Retinal pigment epithelial cell (primary cell): ENCODE data around the gene SNTB2.
A peak's percentile ranks its signal among the peaks of the same experiment; 100 is the strongest.

Source experiments
- DNase-seq: peaks from one replicate; pipeline ENCODE4 v3.0.0-alpha.2; 2010; ENCODE audit warnings: low read depth
- H3K4me3 ChIP-seq: 2 replicates; pipeline ENCODE4 v1.5.1; 2011; ENCODE audit warnings: mild to moderate bottlenecking, low read length, control low read depth, moderate library complexity
- TF ChIP-seq, protein P1 (sequence below): conservative IDR thresholded peaks from 2 replicates; pipeline ENCODE4 v1.5.1; 2011; ENCODE audit warnings: low read depth, low read length, control low read depth, inconsistent platforms

Gene SNTB2

DNA sequence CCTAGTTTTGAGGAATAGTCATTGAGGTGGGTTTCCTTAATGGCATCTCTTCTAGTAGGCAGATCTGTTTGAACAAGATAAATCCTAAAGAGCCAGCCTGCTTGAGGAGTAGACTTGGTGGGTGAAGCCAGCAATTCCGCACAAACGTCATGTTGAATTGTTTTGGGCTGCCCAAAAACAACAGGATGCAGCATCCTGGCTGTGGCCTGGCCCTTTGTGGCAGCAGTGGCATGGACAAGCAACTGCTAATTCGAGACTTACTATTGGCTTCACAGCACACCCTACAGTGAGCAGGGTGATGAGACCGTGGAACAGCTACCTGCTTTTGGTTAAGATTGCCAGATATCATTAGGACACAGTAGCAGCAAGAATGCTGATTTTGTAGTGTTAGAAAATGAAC lies 114.9 kb downstream of the SNTB2 start:
- TF ChIP-seq, protein P1, sequence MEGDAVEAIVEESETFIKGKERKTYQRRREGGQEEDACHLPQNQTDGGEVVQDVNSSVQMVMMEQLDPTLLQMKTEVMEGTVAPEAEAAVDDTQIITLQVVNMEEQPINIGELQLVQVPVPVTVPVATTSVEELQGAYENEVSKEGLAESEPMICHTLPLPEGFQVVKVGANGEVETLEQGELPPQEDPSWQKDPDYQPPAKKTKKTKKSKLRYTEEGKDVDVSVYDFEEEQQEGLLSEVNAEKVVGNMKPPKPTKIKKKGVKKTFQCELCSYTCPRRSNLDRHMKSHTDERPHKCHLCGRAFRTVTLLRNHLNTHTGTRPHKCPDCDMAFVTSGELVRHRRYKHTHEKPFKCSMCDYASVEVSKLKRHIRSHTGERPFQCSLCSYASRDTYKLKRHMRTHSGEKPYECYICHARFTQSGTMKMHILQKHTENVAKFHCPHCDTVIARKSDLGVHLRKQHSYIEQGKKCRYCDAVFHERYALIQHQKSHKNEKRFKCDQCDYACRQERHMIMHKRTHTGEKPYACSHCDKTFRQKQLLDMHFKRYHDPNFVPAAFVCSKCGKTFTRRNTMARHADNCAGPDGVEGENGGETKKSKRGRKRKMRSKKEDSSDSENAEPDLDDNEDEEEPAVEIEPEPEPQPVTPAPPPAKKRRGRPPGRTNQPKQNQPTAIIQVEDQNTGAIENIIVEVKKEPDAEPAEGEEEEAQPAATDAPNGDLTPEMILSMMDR, result no peak
- H3K4me3 ChIP-seq, result no peak overlapping the region
- no peak for DNase-seq

DNA sequence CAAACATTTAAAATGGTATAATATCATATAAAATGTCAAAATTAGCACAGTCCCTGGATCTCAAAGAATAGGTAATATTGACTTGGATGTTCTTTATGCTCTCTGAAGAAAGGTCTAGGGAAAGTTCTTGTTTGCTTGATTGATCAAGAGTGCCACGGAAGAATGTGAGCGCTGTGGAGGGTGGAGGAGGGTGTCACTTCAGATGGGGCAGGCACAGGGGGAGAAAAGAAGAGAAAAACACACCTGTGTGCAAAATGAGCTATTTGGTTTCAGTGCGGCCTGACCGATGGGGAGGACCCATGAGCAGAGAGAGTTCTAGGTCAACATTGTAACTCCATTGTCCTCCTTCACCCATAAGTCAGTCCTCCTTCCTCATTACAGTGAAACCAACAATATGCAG lies 115.3 kb downstream of the SNTB2 start:
- TF ChIP-seq, protein P1, result no peak
- no peak for DNase-seq
- H3K4me3 ChIP-seq, result no peak overlapping the region

DNA sequence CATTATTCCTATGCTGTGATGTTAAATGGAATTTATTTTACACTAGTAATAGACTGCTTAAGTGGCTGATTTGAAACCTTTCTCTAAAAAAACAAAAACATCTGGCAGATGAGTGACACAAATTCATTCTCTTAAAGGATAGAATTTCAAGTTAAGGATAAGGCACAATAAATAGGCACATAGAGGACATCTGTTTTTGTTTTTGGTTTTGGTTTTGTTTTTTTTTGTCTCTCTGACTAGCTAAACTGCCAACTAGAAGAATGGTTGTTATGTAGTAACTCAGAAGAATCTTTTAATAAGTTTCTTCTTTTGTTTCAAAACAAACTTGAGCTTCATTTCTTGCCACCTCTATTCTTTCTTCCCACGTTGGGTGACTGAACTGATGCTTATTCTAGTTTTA lies 119.1 kb downstream of the SNTB2 start:
- no peak for DNase-seq
- TF ChIP-seq, protein P1, result no peak
- H3K4me3 ChIP-seq, result no peak overlapping the region

DNA sequence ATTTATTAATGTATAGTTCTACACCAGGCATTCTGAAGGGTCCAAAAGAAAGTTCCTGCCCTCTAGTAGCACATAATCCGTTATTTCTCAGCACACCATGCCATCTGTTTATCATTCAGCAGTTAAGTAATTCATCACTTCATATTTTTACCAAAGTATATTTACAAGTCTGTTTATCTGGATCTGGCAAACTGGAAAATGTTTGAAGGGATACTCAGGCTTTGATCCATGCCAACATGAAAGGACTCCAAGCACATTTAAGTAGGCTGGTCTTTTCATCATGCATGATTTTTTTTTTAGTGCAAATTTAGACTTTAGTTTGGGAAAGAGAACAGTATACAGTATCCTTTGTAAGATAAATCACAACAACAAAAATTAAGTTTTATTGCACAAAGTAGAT lies 120.1 kb downstream of the SNTB2 start:
- TF ChIP-seq, protein P1, result no peak
- no peak for DNase-seq
- no peak overlapping the region for H3K4me3 ChIP-seq

DNA sequence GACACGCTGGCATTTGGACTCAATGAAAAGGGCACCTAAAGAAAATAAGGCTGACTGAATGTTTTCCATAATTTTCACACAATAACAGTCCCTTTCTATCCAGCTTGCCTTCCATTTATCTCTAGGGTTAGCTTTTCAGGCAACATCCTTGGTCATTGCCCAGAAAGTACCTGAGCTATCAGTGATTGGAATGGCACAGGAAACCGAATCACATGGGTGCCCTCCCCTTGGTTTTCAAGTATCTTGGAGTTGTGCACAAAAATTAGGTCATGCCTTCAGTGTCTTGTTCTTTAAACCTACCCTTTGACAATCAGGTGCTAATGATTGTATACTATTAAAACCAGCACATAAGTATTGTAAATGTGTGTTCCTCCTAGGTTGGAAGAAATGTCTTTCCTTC lies 120.9 kb downstream of the SNTB2 start:
- TF ChIP-seq, protein P1, result no peak
- DNase-seq, result no peak
- H3K4me3 ChIP-seq, result no peak overlapping the region

DNA sequence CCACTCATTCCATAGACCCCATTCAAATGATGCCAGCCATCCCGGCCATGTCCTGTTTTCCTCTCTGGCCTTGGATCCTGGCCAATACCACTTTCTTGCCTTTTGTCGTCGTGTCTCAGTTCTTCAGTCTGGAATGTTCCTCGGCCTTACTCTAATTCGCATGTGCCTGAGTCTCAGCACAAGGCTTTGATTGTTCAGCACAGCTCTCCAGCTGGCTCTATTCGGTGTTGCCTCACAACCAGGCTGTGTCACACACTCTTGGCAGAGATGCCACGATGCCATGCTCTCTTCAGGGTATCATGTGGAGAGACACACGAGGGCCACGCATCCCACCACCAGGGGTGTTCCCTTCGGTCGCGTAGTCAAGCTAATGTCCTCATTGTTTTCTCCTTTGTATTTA lies 122.4 kb downstream of the SNTB2 start:
- TF ChIP-seq, protein P1, result no peak
- H3K4me3 ChIP-seq, result no peak overlapping the region
- no peak for DNase-seq

DNA sequence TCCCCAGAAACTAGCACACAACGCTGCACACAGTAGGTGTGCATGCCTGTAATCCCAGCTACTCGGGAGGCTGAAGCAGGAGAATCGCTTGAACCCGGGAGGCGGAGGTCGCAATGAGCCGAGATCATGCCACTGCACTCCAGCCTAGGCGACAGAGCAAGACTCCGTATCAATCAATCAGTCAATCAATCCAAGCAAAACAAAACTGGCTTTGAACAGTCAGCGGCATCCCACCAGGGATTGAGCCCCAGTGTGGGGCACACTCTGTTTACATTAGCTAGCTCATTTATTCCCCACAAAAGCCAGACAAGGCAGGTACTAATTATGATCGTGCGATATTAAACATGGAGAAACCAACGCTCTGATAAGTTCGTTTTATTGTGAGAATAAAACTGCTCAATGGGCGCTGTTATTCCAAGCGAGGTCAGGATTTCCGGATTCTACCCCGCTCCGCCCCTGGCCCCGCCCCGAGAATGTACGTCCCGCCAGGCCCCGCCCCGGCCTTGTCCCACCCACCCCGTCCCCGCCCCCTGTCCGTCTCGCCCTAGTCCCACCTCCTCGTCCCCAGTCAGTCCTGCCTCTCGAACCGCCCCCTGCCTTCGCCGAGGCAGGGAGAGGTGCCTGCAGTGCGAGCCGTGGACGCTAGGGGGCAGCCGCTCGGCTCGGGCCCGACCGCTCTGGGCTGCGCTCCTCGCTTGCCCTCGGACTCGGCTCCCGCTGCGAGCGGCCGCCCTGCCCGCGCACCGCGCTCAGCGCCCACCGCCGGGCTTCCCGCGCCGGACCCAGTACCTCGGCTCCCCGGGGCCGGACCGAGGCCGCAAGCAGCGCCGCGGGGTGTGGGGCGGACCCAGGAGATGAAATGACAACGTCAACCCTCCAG lies 123.9 kb downstream of the SNTB2 start, which contains the start of gene VPS4A:
TSS of gene VPS4A (plus strand) at position 698 of the 880 bp plus-strand sequence. CDS start at position 860, 162 bp downstream.
- TF ChIP-seq, protein P1, result peak; percentile 78
- peak; percentile 81 for DNase-seq
- H3K4me3 ChIP-seq, result peak within 1 kb of the TSS; percentile 79
